Neural progenitor cell (in vitro differentiated cells): Measurements from ENCODE around the gene RALB.

Experiments
- CTCF ChIP-seq: fragments of 200-600 bp; sonication (generic); IDR thresholded peaks from 2 replicates; pipeline ENCODE4 v1.5.1; 2017; ENCODE audit warnings: antibody characterized with exemption, mild to moderate bottlenecking
- EZH2 ChIP-seq: fragments of 200-600 bp; sonication (generic); IDR thresholded peaks from 2 replicates; pipeline ENCODE4 v1.6.1; 2017; ENCODE audit warnings: antibody characterized with exemption, mild to moderate bottlenecking, moderate library complexity
- EZH2phosphoT487 ChIP-seq: fragments of 200-600 bp; sonication (generic); IDR thresholded peaks from 2 replicates; pipeline ENCODE4 v1.6.1; 2017; ENCODE audit warnings: antibody characterized with exemption

- no peak for TF ChIP-seq CTCF
- TF ChIP-seq EZH2: no peak
- no peak for TF ChIP-seq EZH2phosphoT487
Observed at GRCh38 chr2:120323214-120323613, 70.6 kb downstream of the RALB start.
